SK-N-MC (cell line): Measurements from ENCODE around the gene DET1.
"Not testable (repeated sequence)": the region's sequence is repeated elsewhere in the genome, so short reads cannot be mapped to it uniquely, and the experiment has no call there.

ENCODE experiments used
- EZH2 ChIP-seq: fragments of 200-600 bp; sonication (generic); IDR thresholded peaks from one replicate; pipeline ENCODE4 v1.6.1; 2017; ENCODE audit warnings: antibody characterized with exemption
- POLR2AphosphoS5 ChIP-seq: IDR thresholded peaks from 2 replicates; pipeline ENCODE4 v1.6.1; 2012; ENCODE audit warnings: mild to moderate bottlenecking, low read depth, low read length, borderline replicate concordance

GRCh38 chr15:88473661-88474293 is 72.7 kb downstream of the DET1 start:
- not testable (repeated sequence) for TF ChIP-seq EZH2, POLR2AphosphoS5
